HL-60 (cell line): ENCODE data around the gene SLC22A31.

Experiments used
- DNase-seq, 2 experiments: peaks; one replicate each; pipeline ENCODE4 v3.0.0-alpha.2; 2010 to 2020; ENCODE audit warnings: low read depth in 1 of 2, low spot score in 1 of 2
- H3K27ac ChIP-seq: fragments of 250-450 bp; sonication (Bioruptor Pico); replicated peaks from 2 replicates; pipeline ENCODE4 v1.5.1; 2020; ENCODE audit warnings: mild to moderate bottlenecking, moderate library complexity
- H3K27me3 ChIP-seq: fragments of 250-450 bp; sonication (Bioruptor Pico); 2 replicates; pipeline ENCODE4 v1.5.1; 2021; ENCODE audit warnings: mild to moderate bottlenecking, moderate library complexity; ENCODE audit not compliant: insufficient read depth, poor library complexity, severe bottlenecking
- H3K4me3 ChIP-seq: replicated peaks from 2 replicates; pipeline ENCODE4 v1.5.1; 2011; ENCODE audit warnings: mild to moderate bottlenecking, control low read depth, low read length; ENCODE audit not compliant: insufficient read depth
- CTCF ChIP-seq: IDR thresholded peaks from one replicate; pipeline ENCODE4 v1.5.1; 2011; ENCODE audit warnings: low read length, control low read depth, inconsistent platforms; ENCODE audit not compliant: insufficient read depth
- GABPA ChIP-seq: IDR thresholded peaks from 2 replicates; pipeline ENCODE4 v1.6.1; 2012; ENCODE audit warnings: low read depth
- POLR2AphosphoS5 ChIP-seq: IDR thresholded peaks from 2 replicates; pipeline ENCODE4 v1.6.1; 2012; ENCODE audit warnings: low read depth
- REST ChIP-seq: IDR thresholded peaks from 2 replicates; pipeline ENCODE4 v1.6.1; 2012; ENCODE audit warnings: low read depth; ENCODE audit not compliant: insufficient replicate concordance
- SPI1 ChIP-seq: IDR thresholded peaks from 2 replicates; pipeline ENCODE4 v1.6.1; 2012; ENCODE audit warnings: low read depth, mild to moderate bottlenecking, borderline replicate concordance

SLC22A31 gene

GRCh38 chr16:89183463-89183862 is 16.9 kb downstream of the SLC22A31 start:
- no peak for DNase-seq
- no peak overlapping the region for H3K4me3 ChIP-seq
- H3K27me3 ChIP-seq = no peaks in the 10 kb centered on the region
- no peak overlapping the region for H3K27ac ChIP-seq
- TF ChIP-seq CTCF (no peak), GABPA (no peak), POLR2AphosphoS5 (no peak), SPI1 (no peak), REST (no peak)

GRCh38 chr16:89179656-89180315 is 20.6 kb downstream of the SLC22A31 start:
- TF ChIP-seq POLR2AphosphoS5 (no peak), GABPA (no peak), SPI1 (no peak), CTCF (no peak), REST (no peak)
- H3K27ac ChIP-seq = no peak overlapping the region
- no peak overlapping the region for H3K4me3 ChIP-seq
- H3K27me3 ChIP-seq = no peaks in the 10 kb centered on the region
- DNase-seq = no peak

GRCh38 chr16:89179148-89179484 is 21.2 kb downstream of the SLC22A31 start:
- no peak for DNase-seq
- TF ChIP-seq SPI1 = no peak
- TF ChIP-seq POLR2AphosphoS5 = no peak
- H3K27ac ChIP-seq = no peak overlapping the region
- no peaks in the 10 kb centered on the region for H3K27me3 ChIP-seq
- no peak overlapping the region for H3K4me3 ChIP-seq

GRCh38 chr16:89178453-89179147 is 21.7 kb downstream of the SLC22A31 start:
- no peak for TF ChIP-seq GABPA
- no peaks in the 10 kb centered on the region for H3K27me3 ChIP-seq
- H3K27ac ChIP-seq = no peak overlapping the region
- DNase-seq = no peak
- H3K4me3 ChIP-seq = no peak overlapping the region

- no peak overlapping the region for H3K4me3 ChIP-seq
Observed at GRCh38 chr16:89177501-89177900, 22.8 kb downstream of the SLC22A31 start.

More at GRCh38 chr16:89177501-89177900, 22.8 kb downstream of the SLC22A31 start:
- no peak for DNase-seq
- Histone ChIP-seq H3K27ac (no peak overlapping the region), H3K27me3 (no peaks in the 10 kb centered on the region)
- TF ChIP-seq SPI1 (no peak), REST (no peak), POLR2AphosphoS5 (no peak), GABPA (no peak), CTCF (no peak)
